Left lobe of liver (tissue), 2 donors: Measurements from ENCODE around the gene ERICH2. TPM values are rescaled to one million over a fixed set of nuclear protein-coding genes. Genes with fewer than 3 reads are reported as not detected.

Experiments
- ATAC-seq: fragments of 200-7000 bp; cut with Tn5 transposase; one replicate; pipeline ENCODE4 v1.9.1; 2020; ENCODE audit warnings: mild to moderate bottlenecking, moderate library complexity
- DNase-seq: peaks from one replicate; pipeline ENCODE4 v3.0.0-alpha.2; 2020; ENCODE audit warnings: low spot score
- total RNA-seq: library from RNA; stranded (reverse); gene quantifications from one replicate; pipeline ENCODE4 v1.2.1, GENCODE V29; 2021
- donor health status: DM: no; HTN: no; CAD: no; lungs with moderate emphysema.
- donor health status: DM: no; HTN: yes; CAD: no.

ERICH2 gene
- total RNA-seq, 1 donor from 2014 or later, result 1.5 TPM

- ATAC-seq, result no peak
- DNase-seq, result no peak
Observed at GRCh38 chr2:170762760-170763159, 7.4 kb upstream of the ERICH2 start.

DNA sequence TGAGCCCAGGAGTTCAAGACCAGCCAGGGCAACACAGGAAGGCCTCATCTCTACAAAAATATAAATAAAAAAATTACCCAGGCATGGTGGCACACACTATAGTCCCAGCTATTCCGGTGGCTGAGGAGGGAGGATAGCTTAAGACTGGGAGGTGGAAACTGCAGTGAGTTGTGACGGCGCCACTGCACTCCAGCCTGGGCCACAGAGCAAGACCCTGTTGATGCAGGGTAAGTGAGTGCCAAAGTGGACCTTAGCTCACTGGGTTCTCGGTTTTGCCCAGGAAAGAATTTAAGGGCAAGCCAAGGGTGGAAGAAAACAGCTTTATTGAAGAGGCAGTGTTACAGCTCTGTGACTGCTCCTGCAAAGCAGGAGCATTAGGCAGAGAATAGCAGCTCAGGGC is 6.9 kb upstream of the ERICH2 start:
- DNase-seq, result no peak
- ATAC-seq, result no peak

DNA sequence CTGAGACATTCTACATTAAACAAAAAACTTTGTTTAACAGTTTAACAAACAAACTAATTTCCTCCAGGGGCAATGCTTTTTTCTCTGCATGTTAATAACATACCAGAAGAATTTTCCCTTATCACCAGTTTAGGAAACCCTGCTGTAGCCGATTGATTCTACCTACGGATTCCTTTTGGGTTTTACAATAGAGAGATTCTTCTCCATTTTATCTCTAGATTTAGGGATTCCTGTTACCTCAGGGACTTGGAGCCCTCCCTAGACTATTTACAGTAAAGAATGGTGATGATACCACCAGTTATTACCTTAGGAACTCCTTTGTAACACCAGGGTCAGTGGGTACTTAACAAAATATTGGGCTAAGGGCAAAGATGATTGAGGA is 5.3 kb upstream of the ERICH2 start:
- DNase-seq (no peak), ATAC-seq (no peak)

- ATAC-seq, result no peak
- no peak for DNase-seq
Observed at GRCh38 chr2:170766693-170767092, 3.5 kb upstream of the ERICH2 start.

- ATAC-seq, result peak; percentile 96
- DNase-seq, result peak; percentile 89
Observed at GRCh38 chr2:170770606-170771420, 635 bp downstream of the ERICH2 start.

DNA sequence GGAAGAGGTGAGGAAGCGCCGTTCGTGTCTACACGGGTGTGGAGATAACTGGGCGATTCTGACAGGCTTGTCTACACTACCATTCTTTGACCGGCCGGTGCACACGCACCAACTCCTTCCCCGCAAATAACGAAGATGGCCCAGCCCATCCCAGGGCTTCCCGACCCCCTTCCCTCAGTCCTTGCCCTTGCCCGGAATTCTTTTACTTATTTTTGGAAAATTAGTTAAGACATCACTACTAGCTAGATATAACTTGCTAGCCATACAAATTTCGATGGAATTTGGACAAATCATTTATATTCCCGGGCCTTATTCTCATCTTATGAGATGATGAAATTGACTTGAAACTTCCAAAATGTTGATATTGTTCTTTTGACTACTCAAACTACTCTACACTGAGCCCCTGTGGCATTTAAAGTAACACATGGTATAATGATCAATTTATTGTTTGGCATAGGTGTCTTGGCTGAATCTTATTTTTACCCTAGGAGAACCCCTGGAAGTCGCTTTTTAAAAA is 1.3 kb downstream of the ERICH2 start:
- DNase-seq, result no peak
- no peak for ATAC-seq

DNA sequence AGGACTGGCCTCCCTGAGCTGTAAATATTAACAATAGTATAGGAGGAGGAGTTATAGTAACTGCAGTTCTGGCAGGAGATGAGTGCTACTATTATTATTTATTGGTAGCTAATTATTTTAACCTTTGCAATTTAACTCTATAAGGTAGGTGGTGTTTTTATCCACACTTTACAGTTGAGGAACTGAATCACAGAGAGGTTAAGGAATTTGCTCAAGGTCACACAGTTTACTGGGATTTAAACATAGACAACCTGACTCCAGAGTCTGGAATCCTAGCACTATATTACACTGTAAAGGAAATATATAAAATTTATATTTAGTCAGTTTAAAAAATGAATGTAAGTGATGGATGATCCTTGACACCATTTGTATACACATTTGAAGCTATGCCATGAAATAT is 2.1 kb downstream of the ERICH2 start:
- DNase-seq (no peak), ATAC-seq (no peak)

DNA sequence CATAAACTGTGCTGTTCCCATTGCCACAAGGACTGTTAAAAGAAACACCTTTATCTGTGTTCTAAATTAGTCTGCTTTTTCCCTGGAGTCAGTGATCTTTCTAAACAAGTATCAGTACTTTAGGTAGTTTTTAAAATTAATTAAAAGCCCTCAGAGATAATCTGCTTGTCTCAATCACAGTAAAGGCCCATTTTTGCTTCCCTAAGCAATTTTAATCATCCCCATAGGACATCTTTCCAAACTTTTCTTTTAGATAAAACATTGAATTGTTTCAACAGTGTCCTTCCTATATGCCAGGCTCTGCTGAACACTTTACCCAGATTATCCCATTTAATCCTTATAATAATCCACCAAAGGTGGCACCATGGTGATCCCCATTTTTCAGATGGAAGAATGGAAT is 3.9 kb downstream of the ERICH2 start:
- no peak for DNase-seq
- no peak for ATAC-seq

DNA sequence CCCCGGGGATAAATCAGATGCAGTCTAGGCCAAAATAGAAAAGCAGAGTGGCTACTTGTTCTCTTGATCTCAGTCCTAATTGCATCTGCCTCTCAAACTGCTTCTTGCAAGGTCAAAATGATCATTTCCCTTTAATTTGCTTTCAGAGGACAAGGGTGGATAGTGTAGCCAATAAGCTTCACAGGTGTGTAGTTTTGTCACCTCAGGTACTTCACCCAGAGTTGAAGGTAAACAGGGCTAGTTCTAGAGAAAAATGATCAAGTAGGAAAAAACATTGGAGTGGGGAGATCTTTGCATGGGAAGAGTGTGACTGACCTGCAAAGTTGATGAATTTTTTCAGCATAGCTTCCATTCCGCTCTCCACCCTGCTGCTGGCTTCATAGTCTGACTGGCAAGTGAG is 8.7 kb downstream of the ERICH2 start:
- no peak for ATAC-seq

GRCh38 chr2:170779304-170779703 is 9.1 kb downstream of the ERICH2 start:
- no peak for ATAC-seq
- no peak for DNase-seq

More for the DNA sequence above, 8.7 kb downstream of the ERICH2 start:
- no peak for DNase-seq

- ATAC-seq, result no peak
Observed at GRCh38 chr2:170782673-170783072, 12.5 kb downstream of the ERICH2 start.

DNA sequence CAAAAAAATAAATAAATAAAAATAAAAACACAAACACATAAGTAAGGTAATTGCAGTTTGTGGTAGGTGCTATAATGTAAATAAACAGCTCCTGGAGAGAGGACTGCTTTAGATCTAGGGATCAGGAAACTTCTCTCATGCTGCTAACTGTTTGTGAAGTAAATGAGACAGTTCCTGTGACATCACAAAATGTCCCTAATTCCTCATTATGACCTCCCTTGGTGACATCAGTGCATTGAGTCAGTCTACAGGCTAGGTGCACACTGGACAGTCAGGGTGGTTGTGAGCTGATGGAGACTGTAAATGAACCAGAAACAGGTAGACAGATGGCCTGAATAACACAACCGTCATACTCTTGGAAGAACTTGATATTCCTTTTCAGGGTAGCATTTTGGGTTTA is 13.4 kb downstream of the ERICH2 start:
- no peak for ATAC-seq

More at GRCh38 chr2:170782673-170783072, 12.5 kb downstream of the ERICH2 start:
- no peak for DNase-seq

DNA sequence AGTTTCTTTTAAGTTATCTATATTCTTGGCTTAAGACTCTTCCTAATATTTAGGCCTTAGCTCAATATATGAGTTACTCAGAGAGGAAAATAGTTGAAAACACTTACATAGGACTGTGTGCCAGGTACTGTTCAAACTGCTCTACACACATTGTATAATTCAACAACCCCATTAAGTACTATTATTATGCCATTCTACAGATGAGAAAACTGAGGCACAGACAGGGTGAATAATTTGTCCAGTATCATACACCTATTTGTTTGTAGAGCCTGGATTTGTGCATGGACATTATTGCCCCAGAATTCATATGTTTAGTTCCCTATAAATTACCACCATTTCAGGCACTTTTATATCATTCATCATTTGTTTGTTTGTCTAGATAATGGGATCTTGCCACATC is 28.8 kb downstream of the ERICH2 start:
- ATAC-seq (no peak), DNase-seq (no peak)

More for the DNA sequence above, 13.4 kb downstream of the ERICH2 start:
- DNase-seq, result no peak

DNA sequence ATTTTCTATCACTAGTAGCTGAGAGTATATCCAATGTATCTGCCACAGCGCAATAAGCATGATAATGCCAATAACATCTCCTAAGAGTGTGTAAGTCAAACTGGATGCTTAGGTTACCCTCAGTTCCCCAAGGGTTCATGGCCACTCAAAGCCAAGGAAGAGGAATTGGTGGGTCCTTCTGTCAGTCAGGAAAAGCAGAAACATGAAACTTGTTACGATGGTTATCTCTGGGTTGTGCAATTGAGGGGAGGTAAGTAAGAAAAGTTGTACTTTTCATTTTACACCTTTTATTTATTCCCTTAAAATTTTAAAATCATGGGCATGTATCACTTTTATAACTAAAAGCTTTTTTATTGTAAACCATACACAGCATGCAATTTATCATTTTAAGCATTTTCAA is 36.4 kb downstream of the ERICH2 start:
- DNase-seq, result no peak
- ATAC-seq, result no peak

DNA sequence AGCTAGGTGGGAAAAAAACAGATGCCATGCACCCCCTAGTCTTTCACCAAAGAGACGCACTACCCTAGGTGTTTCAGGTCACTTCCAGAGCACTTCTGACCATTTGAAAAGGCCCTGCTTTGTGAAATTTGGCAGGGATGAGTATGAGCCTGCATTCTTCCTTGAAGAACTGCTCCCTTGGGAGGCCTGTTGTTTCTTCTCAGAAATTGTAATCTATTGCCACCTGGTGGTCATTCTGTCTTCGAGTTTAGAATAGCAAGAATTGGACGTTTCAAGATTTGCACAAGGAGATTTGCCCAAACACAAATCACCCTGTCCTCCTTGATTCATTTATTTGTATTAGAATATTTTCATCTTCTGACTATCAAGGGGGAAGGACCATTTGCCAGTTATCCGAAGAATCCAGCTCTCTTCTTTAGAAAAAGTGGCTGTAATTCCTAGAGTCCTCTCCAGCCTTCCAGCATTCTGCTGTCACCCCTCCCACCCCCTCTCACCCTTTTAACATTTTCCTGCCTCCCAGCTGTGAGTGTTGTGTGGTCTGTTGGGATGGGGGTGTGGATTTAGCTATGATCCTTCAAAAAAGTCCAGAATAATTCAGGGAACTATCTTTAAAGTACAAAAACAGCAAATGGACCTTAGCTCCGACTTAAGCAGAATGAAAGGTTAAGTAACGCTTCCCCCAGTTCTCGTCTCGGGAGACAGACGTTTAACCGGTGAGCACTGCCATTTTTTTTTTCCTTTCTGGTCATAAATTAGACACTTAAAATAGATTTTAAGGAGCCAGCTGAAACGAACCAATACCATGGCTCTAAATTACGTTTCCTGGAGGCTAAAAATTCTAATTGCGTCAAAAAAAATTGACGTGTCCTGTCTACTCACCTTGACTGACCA is 42.8 kb downstream of the ERICH2 start:
- DNase-seq (no peak), ATAC-seq (peak; percentile 64)

GRCh38 chr2:170813611-170814532 is 43.7 kb downstream of the ERICH2 start:
- DNase-seq (no peak), ATAC-seq (peak; percentile 48)

DNA sequence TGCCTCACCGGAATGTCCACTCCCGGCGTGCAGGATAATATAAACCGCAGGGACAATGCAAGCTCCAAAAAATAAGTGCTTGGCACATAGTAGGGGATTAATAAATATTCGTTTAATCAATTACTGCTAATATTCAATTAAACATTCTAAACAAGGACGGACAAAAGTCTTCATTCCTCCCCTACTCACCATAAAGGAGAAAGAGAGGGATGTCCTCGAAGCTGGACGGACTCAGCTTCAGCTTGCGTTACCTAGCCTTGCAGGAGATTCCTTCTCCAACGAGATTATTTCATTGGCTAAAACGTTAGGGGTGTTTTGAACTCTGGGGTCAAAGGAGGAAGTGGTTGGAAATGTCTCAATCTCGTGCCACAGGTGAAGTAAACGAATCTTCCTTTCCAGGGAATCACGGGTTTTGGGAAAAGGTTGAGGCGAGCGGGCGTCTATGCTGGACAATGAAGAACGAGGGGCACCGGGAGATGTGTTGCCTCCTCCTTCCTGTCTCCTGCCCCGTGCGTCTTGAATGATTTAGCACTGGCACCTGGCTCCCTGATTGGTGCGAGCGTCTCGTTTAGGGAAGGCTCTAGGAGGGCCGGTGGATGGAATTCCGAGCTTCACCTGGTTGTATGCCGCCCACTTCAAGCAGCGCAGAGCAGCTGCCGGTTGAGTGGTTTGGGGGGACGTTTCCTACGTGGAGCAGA is 44.5 kb downstream of the ERICH2 start:
- DNase-seq (no peak), ATAC-seq (no peak)

DNA sequence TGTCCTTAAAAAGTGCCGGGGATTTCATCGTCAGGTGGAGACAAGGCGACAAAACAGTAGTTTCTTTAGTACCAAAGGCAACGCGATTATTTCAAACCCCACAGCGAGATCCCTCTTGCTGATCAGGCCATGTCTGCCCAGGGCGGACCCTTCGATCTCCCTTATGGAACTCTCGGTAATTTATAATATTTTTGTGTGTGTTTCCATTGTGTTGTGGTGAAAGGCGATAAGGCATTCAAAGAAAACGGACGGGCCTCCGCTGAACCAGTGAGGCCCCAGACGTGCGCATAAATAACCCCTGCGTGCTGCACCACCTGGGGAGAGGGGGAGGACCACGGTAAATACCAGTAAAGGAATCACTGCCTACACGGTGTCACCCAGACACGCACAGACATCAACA is 45.1 kb downstream of the ERICH2 start:
- DNase-seq, result no peak

DNA sequence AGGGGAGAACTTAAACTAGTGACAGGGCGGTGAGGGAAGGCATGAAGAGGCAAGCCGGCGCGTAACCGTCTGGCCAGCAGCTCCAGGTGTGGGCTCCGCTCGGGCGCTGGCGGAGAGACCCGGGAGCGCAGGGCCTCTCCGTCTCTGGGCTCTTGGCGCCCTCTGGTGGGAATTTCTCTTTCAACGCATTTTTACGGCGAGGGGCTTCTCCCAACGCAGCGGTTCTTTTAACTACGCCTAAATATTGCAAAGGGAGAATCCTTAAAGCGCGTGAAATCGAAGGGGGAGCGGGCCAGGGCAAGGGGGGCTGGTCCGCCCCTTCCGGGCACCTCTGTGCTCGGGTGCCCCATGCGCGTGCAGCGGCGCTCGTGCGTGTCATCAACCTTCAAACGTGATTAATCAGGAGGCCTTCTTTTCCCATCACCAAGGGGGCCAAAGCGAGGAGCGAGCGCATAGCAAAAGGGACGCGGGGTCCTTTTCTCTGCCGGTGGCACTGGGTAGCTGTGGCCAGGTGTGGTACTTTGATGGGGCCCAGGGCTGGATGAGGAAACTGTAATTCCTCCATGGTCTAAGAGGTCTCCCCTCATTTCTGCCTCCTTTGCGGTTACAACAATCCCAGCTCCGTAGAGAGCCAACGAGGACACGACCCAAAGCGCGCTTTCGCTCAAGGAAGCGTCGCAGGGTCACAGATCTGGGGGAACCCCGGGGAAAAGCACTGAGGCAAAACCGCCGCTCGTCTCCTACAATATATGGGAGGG is 45.7 kb downstream of the ERICH2 start:
- ATAC-seq, result peak; percentile 74
- DNase-seq, result peak; percentile 54

More for the DNA sequence above, 45.1 kb downstream of the ERICH2 start:
- no peak for ATAC-seq
